HPDE6-E6E7 (cell line): Measurements from ENCODE around the gene IPO13.
A peak's percentile ranks its signal among the peaks of the same experiment; 100 is the strongest.

ENCODE experiments used
- DNase-seq: peaks from one replicate; pipeline ENCODE4 v3.0.0; 2011; ENCODE audit warnings: missing footprints; ENCODE audit errors: extremely low spot score

IPO13 gene

DNA sequence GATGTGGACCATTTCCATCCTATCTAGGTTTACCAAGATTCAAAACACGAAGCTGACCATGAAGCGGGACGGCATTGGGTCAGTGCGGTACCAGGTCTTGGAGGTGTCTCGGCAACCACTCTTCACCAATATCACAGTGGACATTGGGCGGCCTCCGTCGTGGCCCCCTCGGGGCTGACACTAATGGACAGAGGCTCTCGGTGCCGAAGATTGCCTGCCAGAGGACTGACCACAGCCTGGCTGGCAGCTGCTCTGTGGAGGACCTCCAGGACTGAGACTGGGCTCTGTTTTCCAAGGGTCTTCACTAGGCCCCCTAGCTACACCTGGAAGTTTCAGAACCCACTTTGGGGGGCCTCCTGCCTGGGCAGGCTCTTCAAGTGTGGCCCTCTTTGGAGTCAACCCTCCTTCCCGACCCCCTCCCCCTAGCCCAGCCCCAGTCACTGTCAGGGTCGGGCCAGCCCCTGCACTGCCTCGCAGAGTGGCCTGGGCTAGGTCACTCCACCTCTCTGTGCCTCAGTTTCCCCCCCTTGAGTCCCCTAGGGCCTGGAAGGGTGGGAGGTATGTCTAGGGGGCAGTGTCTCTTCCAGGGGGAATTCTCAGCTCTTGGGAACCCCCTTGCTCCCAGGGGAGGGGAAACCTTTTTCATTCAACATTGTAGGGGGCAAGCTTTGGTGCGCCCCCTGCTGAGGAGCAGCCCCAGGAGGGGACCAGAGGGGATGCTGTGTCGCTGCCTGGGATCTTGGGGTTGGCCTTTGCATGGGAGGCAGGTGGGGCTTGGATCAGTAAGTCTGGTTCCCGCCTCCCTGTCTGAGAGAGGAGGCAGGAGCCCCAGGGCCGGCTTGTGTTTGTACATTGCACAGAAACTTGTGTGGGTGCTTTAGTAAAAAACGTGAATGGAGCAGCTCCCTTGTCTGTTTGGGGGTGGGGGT lies 43.8 kb downstream of the IPO13 start:
- DNase-seq, result no peak

DNA sequence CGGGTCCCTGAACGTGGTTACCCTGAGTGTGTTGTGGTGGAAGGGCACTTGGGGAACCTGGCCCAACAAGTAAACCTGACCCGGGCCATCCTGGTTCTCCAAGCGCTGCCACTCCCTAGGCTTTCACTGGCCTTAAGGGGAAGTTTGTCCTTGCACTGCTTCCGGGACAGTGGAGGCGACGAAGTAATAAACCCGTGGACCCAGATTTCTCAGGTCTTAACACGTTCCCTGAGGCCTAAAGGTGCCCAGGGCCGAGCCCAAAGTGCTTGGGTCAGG lies 44.4 kb downstream of the IPO13 start:
- no peak for DNase-seq

DNA sequence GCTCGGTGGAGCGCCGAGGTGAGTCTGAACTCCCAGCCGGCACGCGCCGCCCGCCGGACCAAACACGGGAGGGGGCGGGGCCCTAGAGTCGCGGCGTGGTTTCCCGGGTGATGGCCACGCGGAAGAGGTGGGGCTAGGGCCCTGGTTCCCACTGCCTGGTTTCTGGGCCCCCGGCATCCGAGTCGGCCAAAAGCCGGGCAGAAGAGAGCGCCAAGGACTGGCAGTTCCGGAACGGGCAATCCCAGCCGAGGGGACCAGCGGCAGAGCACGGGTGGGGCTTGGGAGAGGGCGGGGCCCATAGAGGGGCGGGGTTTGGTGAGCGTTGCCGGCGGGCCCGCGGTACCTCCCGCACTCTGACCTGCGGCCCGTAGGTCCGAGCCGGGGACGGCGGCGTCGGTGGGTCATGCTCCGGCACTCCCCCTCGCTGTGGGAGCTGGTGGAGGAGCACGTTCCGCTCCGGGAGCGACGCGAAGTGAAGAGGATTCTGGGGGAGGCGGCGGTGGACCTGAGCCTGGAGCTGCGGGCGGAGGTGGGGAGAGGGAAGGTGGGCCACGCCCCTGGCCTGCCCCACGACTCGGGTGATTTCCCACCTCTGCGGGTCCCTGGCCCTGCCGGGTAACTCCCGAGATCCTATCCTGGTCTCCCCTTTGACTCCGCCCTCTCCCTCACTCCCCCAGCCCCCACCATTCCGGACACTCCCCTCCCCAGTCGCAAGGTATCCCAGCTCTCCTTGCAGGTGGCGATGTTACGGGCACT lies 44.9 kb downstream of the IPO13 start, which contains the start of gene CCDC24:
Gene CCDC24, plus strand, starts transcription at position 124 of the 756 bp plus-strand sequence. Its CDS starts 280 bp downstream, at position 404.
- peak; percentile 74 for DNase-seq

DNA sequence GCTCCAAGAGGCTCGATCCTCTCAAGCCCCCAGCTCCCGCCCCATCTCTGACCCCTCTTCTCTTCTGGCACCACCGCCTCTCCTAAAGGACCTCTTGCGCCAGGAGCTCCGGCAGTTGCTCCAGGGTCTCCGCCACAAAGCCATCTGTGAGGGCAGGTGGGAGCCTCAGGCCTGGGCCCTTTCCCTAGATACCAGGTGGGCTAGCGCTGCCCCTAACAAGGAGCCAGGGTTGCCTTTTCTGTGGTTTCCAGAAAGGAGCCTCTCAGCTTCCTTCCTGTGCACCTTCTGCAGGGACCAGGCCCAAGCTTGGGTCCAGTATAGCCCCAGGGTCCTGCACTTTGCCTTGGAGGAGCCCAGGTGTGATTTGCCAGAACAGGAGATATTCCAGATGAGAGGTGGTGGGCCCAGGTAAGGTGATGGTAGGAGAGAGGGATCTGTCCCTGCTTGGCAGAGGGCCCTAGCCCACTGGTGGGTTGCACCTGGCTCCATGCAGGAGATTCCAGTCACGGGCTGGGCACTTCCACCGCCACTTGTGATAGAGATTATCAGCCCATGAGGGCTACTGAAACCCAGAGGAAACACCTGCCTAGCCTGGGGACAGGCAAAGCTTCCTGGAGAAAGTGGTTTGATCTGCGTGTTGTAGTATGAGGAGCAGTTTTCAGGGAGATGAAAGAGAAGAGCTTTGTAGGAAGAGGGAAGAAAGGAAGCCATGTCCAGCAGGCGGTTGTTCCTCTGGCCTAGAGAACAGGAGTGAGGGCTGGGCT lies 45.7 kb downstream of the IPO13 start:
- DNase-seq, result no peak

DNA sequence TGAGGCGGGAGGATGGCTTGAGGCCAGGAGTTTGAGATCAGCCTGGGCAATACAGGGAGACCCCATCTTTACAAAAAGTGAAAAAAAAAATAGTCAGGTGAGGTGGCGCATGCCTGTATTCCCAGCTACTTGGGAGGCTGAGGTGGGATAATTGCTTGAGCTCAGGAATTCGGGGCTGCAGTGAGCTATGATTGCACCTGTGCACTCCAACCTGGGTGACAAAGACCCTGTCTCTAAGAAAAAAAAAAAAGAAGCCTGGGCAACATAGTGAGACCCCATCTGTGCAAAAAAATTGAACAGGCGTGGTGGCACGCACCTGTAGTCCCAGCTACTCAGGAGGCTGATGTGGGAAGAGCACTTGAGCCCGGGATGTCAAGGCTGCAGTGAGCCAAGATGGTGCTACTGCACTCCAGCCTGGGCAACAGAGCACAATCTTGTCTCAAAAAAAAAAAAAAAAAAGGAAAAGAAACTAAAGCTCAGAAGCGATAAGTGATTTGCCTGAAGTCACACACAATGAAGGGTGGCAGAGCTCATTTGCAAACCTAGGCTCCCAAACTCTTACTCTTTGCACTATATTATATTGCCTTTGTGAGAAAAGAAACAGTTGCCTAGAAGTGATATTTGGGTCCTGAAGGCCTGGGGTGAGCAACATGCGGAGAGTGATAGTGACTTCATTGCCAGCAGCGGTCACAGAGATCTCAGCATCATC lies 46.6 kb downstream of the IPO13 start:
- DNase-seq, result no peak

DNA sequence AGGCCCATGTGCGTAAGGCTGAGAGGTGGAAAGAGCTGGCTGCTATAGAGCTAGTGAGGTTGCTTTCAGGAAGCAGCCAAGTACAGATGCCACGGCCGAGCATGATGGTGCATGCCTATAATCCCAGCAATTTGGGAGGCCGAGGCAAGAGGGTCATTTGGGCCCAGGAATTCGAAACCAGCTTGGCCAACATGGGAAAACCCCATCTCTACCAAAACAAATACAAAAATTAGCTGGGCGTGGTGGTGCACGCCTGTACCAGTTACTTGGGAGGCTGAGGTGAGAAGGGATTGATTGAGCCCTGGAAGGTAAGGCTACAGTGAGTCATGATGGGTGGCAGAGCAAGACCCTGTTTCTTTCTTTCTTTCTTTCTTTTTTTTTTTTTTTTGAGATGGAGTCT lies 47.3 kb downstream of the IPO13 start:
- no peak for DNase-seq

DNA sequence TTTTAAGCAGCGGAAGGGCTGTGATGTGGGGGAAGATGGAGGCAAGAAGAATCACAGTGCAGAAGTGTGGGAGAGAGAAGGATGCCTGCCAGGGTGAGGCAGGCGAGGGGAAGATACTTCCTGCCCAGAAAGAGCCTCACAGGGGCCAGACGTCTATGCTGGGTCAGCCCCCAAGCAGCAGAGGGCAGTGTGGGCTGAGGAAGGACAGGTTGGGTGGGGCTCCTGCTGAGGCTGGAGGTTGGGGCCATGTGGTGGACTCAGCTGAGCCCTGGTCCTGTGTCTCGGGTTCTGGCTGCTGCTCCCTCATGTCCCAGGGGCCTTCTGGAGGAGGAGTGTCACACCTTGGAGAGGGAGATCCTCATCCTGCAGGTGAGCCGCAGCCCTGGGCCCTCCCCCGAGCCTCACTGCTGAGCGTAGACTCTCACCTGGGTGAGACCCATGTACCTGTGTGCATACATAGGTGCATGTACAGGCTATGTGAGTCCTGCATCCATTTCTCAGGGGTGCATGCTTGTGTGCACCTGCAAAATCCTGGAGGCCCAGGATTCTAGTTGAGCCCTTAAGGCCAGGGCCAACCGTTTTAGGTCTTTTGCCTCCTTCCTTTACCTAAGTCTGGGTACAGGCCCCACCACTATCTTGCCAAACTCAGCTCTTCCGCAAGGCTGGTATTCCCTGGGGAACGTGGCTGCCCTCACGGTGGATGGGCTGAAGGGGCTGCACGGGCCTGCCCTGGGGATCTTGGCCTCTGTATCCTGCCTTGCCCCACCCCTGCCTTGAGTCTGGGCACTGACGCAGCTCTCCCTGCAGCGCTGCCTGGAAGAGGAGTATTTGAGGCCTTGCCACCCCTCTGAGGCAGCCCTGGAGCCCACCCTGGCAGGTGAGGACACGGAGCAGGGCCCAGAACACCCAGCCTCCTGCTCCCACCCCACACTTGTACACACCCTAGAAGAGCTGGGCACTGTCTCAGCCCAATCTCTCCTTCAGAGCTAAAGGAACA lies 48.3 kb downstream of the IPO13 start:
- DNase-seq, result no peak

DNA sequence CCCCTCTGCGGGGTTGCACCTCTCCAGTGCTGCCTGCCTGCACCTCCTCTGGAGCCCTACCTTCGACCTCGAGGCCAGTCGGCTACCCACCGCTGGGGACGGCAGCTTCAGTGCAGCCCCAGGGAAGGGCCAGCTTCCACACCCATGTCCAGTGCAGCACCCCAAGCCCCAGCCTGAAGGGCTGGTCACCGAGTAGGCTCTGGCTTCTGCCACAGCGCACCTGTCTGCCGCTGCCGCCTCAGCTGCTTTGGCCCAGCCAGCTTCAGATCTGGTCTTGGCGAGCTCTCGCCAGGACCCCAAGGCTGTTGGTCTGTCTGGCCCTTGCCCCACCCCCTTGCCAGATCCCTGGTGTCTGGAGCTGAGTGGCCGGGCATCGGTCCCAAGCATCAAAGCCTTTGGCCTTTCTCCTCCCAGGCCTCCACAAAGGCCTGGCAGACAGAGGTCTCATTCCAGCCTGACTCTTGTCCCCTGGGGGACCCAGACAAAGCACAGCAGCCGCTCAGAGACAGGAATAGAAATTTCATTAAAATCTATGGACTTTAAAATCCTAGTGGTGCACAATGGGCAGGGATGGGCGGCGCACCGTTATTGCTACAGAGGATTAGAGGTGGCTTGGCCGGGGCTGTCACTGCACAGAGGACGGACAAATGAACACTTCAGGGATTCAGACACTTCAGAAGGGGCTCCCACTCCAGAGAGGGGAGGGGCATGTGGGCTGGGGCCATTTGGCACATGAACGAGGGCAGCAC lies 49.4 kb downstream of the IPO13 start:
- DNase-seq, result no peak

DNA sequence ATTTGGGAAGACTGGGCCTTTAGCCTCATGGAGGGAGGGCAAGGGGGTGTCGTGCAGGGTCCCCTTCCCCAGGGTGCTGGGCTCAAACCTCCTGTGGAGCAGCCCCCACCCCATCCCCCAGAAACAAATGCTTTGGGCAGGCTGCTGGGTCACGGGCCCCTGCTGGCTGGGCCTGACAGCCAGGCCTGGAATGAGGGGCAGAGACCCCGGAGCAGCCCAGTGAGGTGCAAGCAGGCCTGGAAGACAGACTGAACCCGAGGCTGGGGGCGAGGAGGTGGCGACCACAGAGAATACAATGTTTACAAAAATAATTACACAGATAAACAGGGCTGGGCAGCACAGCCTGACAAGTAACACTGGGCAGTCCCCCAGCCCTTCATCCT lies 50.0 kb downstream of the IPO13 start:
- no peak for DNase-seq

DNA sequence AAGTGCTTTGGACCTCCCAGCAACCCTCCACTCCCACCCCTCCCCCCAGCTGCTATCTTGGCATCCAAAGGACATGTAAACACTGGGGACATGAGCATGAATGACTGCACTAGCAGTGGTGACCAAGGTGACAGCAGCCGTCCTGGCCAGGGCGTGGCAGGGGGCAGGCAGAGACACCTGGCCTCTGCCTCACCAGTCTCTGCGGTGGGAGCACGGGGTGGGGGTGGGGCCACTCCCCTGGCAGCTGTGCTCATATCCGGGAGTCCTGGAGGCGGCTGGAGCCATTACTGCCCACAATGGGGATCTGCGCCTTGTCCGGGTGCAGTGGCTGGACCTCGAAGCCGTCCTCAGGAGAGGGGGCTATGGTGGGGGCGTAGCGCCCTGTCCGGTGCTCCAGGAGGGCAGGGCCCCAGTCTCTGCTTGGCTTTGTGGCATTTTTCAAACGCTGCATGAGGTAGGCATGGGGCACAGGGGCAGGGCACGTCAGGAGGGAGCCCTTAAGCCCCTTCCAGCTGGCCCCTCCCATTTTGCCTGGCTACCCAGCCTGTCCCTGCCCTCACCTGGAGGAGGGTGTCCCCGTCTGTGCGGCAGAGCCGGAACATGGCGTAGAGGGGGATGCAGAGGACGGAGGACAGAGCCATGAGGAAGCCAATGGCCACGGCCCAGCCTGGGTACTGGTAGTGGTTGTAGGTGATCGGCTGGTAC lies 50.7 kb downstream of the IPO13 start:
- DNase-seq, result no peak

DNA sequence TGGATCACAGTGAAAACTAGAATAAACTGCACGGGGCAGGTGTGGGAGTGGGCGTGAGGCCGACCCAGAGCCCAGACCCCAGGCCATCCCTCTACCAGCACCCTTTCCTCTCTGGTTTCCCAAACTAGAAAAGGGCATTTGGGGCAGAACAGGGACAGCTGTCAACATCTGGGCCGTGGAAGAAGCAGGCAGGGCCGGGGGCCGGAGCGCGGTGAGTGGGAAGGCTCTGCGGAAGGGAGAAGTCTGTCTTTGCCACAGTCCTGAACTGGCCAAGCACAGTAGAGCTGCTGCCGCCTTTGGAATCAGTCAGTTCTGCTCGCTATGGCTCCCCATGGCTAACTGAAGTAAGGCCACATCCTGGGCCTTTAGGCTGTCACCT lies 51.2 kb downstream of the IPO13 start:
- no peak for DNase-seq

DNA sequence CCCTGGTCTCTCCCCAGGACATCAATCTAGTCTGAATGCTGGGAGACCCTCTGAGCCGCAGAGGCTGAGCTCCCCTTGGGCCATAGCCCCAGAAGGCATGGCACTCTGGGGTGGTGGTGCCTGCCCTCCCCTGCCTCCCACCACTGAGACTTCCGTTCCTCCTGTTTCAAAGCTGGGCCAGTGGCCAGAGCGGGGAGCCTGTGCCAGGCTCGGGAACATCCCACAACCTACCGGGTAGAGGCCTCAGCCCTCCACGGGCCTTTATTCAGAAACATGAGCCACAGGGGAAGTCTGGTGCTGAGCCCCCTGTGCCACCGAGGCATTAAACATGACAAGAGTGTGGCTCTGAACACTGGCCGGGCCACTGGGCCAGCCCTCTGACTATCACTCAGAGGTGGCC lies 52.7 kb downstream of the IPO13 start:
- no peak for DNase-seq

DNA sequence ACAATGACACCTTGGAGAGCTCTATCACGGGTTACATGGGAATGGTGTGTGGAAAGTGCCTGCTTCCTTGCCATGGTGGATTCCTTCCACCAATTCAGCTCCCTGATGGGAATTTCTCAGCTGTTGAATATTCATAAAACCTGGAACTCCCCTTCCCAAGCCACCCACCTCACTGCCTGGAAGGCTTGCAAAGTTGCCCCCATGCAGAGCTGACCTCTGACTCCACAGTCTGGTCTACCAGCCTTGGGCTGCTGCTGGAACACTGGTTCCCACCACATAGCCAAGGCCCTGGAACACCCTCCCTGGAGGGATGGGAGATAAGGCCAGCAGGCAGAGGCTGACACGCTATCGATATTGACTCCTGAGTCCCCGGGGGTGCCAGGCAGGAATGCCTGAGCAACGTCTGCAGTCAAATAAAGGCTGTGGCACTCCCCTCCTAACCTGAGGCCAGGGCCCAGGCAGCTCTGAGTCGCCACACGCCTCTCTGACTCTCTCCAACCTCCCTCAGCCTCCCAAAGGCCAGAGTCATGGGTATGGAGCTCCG lies 53.4 kb downstream of the IPO13 start:
- DNase-seq, result no peak

DNA sequence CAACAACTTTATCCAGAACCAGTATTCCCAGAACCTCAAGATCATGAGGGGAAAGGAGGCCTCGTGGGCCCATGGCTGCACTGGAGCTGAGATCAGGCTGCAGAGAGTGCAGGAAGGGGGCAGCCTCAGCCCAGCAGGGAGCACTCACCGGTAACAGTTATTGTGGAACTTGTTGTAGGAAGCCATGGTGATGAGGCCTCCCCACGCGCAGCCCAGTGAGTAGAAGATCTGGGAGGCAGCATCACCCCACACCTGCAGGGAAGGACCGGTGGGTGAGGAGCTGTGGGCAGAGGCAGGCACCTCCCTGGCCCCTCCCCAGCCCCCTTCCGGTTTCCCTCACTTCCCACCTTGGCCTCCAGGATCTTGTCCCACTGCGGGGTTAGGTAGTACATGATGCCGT lies 55.4 kb downstream of the IPO13 start:
- no peak for DNase-seq

DNA sequence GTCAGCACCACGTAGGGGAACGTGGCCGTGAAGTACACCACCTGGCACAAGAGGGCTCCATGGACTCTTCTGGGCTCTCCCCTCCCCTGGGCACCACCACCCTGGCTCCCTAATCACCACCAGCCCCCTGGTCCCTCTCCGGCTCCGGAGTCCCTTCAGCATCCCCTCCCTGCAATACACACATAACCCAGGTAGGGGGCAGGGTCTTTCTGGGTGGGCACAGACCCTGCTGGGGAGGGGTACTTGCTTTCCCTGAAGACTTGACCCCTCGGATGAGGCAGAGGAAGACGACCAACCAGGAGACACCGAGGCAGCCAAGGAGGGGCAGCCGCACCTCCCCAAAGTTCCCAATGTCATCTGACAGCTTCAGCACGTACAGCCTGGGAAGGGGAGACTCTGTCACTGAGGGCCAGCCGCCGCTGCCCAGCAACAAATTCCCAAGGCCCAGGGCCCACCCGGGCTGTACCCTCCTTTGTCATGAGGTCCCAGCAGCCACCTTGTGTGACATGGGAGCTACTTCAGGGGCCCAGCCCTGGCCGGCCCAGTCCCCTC lies 55.9 kb downstream of the IPO13 start:
- DNase-seq, result no peak

DNA sequence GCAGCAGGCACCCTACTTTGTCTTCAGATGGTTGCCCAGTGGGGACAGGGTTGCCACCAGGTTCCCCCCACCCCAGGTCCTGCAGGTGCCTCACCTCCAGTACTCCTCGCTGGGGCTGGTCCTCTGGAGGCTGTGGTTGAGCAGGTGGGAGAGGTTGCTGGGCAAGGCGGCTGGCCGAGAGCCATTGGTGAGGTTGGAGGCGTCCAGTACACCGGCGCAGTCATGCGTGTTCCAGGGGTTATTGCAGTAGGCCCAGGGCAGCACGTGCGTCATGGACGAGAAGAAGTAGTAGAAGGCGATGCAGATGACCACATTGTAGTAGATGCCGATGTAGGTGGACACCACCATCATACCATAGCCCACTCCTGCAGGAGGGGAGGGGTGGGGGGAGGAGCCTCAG lies 61.5 kb downstream of the IPO13 start:
- DNase-seq, result no peak

DNA sequence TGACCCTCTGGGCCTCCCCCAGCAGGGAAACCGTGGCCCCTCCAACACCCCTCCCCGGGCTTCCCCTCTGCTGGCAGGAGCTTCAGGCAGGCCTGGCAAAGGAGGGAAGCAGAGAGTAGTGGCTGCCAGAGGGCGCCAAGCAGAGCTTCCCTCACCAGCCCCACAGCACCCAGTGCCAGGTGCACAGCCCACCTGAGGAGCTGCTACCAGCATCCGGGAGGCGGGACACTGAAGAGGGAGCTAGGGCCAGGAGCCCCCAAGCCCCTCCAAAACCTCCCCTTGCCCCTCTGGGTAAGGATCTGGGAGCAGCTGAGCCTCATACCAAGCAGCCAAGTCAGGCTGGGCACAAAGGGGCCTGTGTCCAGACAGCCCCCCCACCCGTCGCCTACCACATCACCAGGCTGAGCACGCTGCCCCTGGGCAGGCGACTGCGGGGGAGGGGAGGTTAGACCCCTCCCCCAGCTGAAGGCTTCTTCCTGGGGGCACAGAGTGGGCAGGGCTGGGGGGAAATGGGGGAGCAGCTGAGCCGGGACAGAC lies 64.3 kb downstream of the IPO13 start:
- no peak for DNase-seq

DNA sequence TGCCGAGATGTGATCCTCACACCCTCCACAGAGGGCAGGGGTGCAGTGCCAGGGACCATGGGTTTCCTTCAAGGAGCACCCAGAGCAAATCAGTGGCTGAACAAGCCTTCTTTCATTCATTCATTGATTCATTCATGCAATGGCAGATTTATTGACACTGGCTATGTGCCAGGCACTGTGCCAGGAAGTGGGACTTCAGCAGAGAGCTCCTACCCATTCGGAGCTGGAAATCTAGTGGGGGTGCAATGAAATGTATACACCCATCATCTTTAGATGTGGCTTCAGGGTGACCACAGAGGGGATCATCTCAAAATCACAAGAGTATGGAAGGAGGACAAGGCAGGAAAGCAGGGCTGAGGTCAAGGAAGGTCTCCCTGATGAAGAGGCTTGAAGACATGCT lies 65.7 kb downstream of the IPO13 start:
- DNase-seq, result no peak
